ENCODE data around the gene RTL10. TPM values are rescaled to one million over a fixed set of nuclear protein-coding genes. Genes with fewer than 3 reads are reported as not detected.

Gene RTL10
- polyA plus RNA-seq, 3 donors from 2014 or later = 1.5 to 8.1 (median 4.5) TPM

DNA sequence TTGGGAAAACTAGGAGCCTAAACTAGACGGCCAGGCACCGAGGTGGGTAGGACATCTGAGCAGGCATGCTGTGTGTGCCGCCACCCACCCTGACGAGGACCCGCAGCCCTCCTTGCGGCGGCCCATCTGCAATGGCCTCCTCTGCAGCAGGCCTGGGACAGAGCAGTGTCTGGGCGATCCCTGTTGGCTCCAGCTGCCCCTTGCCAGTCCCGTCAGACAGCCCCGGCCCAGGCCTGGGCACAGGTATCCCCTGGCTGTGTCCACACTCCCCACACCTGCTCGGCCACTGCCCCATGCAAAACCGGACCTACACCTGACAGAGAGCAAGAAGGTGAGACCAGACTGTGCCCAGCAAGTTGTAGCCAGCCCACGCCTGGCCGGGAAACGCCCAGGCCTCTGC, 38.7 kb upstream of the RTL10 start:
- Mint-ChIP-seq H3K9me3 (no peaks in the 10 kb centered on the region), H3K27ac (no peak overlapping the region), H3K4me1 (peaks cover 11 to 18% of the 10 kb centered on the region in 2 donors), H3K27me3 (ENCODE audit: low read depth in 3 of 3) (peaks cover 0 to 2% (median 0%) of the 10 kb centered on the region in 3 donors), H3K36me3 (peaks cover 7 to 8% (median 8%) of the 10 kb centered on the region in 3 donors), H3K4me3 (no peak overlapping the region)
- no peak for DNase-seq

DNA sequence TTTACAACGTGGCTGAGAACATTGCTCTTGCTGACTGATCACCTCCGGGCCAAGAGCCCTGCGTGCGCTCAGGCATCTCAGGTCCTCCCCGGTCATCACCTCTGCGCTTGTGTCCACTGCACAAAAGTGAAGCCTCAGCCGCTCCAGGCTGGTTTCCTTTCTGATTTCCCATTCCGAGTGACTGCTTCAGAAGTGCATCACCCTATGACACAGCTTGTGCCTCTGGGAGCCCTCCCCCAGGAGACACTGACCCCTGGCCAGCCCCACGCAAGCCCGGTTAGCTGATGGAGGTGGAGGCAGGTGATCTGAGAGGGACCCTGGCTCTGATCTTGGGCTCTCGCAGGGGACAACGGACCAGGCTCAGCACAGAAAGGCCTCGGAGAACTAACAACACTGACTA, 38.3 kb upstream of the RTL10 start:
- Mint-ChIP-seq H3K4me3 (peak overlapping the region in 1 of 5 donors; percentile 27), H3K27ac (no peak overlapping the region), H3K36me3 (peaks cover 7 to 8% (median 8%) of the 10 kb centered on the region in 3 donors), H3K9me3 (no peaks in the 10 kb centered on the region), H3K4me1 (peaks cover 11 to 18% of the 10 kb centered on the region in 2 donors), H3K27me3 (ENCODE audit: low read depth in 3 of 3) (peaks cover 0 to 2% (median 0%) of the 10 kb centered on the region in 3 donors)
- DNase-seq = no peak

GRCh38 chr22:19892257-19892879, 37.7 kb upstream of the RTL10 start:
- Mint-ChIP-seq H3K9me3 (no peaks in the 10 kb centered on the region), H3K27me3 (ENCODE audit: low read depth in 3 of 3) (peaks cover 0 to 2% (median 0%) of the 10 kb centered on the region in 3 donors), H3K4me1 (peaks cover 11 to 18% of the 10 kb centered on the region in 2 donors), H3K27ac (peak overlapping the region in 3 of 6 donors; percentile 17 to 74 (median 49)), H3K4me3 (peak overlapping the region; percentile 47 to 85 (median 74)), H3K36me3 (peaks cover 7 to 8% (median 8%) of the 10 kb centered on the region in 3 donors)
- no peak for DNase-seq

DNA sequence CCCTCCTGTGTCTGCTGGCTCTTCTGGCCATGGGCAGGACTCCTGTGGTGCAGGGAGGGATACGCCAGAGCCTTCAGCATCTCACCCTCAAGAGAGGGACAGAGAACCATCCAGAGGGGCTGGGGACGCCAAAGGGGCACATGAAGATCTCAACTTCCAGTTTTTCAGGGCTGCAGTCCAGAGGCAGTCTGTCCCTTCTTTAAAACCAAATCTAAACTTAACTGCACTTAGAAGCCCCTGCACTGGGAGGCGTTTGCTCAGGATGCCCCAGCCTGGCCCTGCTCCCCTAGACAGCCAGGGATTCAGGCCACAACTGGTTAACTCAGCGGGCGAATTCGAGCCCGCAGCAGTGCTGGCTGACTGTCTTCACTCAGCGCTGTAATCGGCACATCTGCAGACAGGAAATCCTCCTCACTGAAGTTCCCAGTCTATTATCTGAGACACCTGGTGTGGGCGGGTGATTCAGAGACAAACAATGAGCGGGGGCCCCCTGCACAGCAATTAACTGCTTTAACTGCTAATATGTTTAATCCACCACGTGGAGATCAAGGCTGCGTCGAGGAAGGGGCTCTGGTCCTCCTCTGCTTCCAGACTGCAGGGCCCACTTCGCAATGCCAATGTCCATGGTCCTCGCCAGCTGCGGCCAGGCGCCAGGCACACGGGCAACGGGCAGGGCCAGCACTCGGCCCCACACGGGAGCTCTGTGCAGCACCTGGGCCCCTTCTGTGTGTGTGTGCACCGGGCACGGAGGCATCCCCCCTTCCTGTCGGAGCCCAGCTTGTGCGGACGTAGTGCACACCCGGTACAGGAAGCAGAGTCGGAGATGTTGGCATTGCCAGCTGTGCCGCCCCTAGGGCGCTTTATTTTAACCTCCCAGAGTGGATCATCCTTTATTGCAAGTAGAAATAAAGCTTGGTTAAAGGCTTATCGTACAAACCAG, 36.9 kb upstream of the RTL10 start:
- Mint-ChIP-seq H3K4me1 (peaks cover 11 to 18% of the 10 kb centered on the region in 2 donors), H3K27ac (peak overlapping the region in 4 of 6 donors; percentile 35 to 74 (median 60)), H3K27me3 (ENCODE audit: low read depth in 3 of 3) (peaks cover 0 to 2% (median 0%) of the 10 kb centered on the region in 3 donors), H3K36me3 (peaks cover 7 to 8% (median 8%) of the 10 kb centered on the region in 3 donors), H3K4me3 (peak overlapping the region; percentile 63 to 85 (median 74)), H3K9me3 (no peaks in the 10 kb centered on the region)
- peak; percentile 3 to 26 (median 14) for DNase-seq

DNA sequence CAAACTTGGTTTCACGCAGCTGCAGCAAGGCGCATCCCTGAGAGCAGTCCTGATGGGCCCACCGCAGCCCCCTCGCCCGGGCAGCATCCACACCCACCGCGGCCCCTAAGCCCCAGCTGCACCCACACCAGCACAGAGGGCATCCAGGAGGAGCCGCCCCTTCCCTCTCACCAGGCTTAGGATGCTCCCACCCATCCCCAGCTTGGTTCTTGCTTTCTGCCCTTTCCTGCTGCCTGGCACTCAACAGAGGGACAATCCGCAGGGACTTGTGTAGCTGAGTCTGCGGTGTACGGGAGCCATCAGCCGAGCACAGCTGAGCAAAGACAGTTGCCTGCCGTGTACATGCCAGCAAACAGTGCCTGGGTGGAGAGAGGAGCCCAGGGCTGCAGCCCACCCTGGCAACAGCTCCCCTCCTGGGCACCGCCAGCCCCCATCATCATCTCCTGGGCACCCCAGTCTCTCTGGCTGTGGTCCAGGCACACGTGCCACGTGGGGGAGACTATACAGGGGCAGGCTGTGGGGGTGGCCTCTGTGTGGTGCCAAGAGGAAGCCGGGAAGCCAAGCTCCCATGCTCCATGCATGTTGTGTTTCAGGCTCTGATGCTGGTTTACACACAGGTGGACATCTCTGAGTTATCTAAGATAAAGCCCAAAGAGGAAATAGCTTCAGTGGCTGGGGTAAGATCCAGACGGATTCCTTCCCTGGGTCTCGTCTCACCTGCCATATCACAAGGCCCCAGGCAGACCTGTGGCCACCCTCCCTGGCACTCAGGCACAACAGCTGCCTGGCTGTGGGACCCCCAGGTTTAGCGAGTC, 36.0 kb upstream of the RTL10 start:
- Mint-ChIP-seq H3K4me3 (peak overlapping the region in 3 of 5 donors; percentile 21 to 33 (median 27)), H3K36me3 (peaks cover 7 to 8% (median 8%) of the 10 kb centered on the region in 3 donors), H3K27ac (no peak overlapping the region), H3K27me3 (ENCODE audit: low read depth in 3 of 3) (peaks cover 0 to 2% (median 0%) of the 10 kb centered on the region in 3 donors), H3K4me1 (peaks cover 11 to 18% of the 10 kb centered on the region in 2 donors), H3K9me3 (no peaks in the 10 kb centered on the region)
- no peak for DNase-seq

- Mint-ChIP-seq H3K27me3 (ENCODE audit: low read depth in 3 of 3) (peaks cover 0 to 2% (median 0%) of the 10 kb centered on the region in 3 donors), H3K27ac (peak overlapping the region in 1 of 6 donors; percentile 17), H3K4me3 (no peak overlapping the region), H3K4me1 (peaks cover 11 to 18% of the 10 kb centered on the region in 2 donors), H3K9me3 (no peaks in the 10 kb centered on the region), H3K36me3 (peaks cover 7 to 8% (median 8%) of the 10 kb centered on the region in 3 donors)
- no peak for DNase-seq
These were observed 35.3 kb upstream of the RTL10 start for GRCh38 chr22:19889951-19890350.

GRCh38 chr22:19888131-19888746, 33.6 kb upstream of the RTL10 start:
- Mint-ChIP-seq H3K27me3 (ENCODE audit: low read depth in 3 of 3) (peaks cover 0 to 1% (median 0%) of the 10 kb centered on the region in 3 donors), H3K36me3 (no peaks in the 10 kb centered on the region), H3K4me1 (peaks cover 11 to 18% of the 10 kb centered on the region in 2 donors), H3K9me3 (no peaks in the 10 kb centered on the region), H3K27ac (no peak overlapping the region), H3K4me3 (no peak overlapping the region)
- no peak for DNase-seq

- peaks cover 11 to 15% of the 10 kb centered on the region in 2 donors for H3K4me1 Mint-ChIP-seq
- H3K36me3 Mint-ChIP-seq = no peaks in the 10 kb centered on the region
- no peak overlapping the region for H3K4me3 Mint-ChIP-seq
- peak overlapping the region in 1 of 6 donors; percentile 22 for H3K27ac Mint-ChIP-seq
- H3K27me3 Mint-ChIP-seq (ENCODE audit: low read depth in 3 of 3) = no peaks in the 10 kb centered on the region
- DNase-seq = no peak
- H3K9me3 Mint-ChIP-seq = no peaks in the 10 kb centered on the region
These were observed 32.7 kb upstream of the RTL10 start for GRCh38 chr22:19887256-19887985.

DNA sequence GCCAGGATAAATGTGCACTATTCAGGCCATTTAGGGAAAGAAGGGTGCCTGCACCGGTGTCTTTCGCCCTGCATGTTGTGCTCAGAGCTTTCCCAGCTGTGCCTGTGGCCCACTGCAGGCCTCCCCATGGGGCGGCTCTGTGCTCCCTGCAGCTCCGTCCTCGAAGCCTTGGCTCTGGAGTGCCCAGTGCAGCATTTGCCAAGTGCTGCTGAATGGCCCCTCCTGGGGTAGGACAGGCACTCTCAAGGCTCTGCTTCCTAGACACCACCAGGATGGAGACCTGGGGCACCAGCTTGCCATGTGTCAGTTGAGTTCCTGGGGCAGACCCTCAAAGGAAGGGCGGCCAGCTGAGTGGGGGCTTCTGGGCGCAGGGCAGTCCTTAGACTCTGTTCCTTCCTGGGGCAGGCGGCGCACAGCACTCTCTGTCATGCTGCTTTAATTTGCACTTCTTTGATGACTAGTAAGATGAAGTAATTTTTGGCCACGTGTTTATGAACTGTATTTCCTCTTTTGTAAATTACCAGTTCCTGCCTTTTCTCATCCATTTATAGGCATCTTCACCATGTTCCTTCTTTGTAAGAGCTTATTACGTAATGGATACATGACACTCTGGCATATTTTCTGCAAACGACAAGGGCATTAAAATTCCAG, 32.1 kb upstream of the RTL10 start:
- no peaks in the 10 kb centered on the region for H3K9me3 Mint-ChIP-seq
- no peak for DNase-seq
- no peaks in the 10 kb centered on the region for H3K27me3 Mint-ChIP-seq (ENCODE audit: low read depth in 3 of 3)
- H3K36me3 Mint-ChIP-seq = no peaks in the 10 kb centered on the region
- H3K4me1 Mint-ChIP-seq = peaks cover 6 to 8% of the 10 kb centered on the region in 2 donors
- peak overlapping the region in 1 of 6 donors; percentile 22 for H3K27ac Mint-ChIP-seq
- H3K4me3 Mint-ChIP-seq = no peak overlapping the region

GRCh38 chr22:19885841-19886592, 31.3 kb upstream of the RTL10 start:
- no peak overlapping the region for H3K4me3 Mint-ChIP-seq
- H3K9me3 Mint-ChIP-seq = no peaks in the 10 kb centered on the region
- no peak for DNase-seq
- H3K4me1 Mint-ChIP-seq = peaks cover 0 to 1% of the 10 kb centered on the region in 2 donors
- H3K27ac Mint-ChIP-seq = no peak overlapping the region
- H3K36me3 Mint-ChIP-seq = no peaks in the 10 kb centered on the region
- no peaks in the 10 kb centered on the region for H3K27me3 Mint-ChIP-seq (ENCODE audit: low read depth in 3 of 3)

DNA sequence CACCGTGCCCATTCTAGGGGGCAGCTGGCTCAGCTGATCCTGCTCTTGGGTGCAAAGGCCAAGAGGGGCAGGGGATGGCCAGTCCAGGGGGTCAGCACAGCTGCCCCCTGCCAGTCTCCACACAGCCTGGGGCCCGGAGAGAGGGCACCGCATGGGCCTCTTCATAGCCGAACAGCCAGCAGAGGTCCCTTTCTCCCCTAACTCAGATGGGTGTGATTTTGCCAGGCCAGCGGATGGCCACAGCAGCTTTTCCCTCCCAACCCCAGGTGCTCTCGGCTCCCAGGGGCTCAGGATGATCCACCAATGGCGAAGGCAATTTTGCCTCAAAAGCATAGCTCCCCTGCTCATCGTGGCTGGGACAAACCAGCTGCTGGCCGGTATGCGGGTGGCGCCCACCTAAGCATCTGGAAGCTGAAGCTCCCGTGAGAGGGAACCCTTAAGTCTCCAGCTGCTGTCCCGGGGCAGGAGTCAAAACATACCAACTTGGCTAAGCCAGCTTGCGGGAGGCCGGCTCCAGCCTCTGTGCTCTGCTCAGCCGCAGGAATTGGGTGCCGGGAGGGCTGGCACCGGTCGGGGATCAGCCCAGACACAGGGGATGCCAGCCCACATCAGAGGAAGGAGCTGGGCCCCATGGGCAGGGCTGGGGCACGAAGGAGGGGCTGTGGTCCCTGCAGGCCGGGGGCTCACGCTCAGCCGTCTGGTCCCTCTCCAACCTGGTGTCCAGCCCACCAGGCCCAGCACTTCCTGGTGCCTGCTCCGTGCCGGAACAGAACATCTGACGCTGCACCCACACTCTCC, 30.5 kb upstream of the RTL10 start:
- DNase-seq = no peak
- Mint-ChIP-seq H3K27ac (no peak overlapping the region), H3K9me3 (no peaks in the 10 kb centered on the region), H3K4me3 (no peak overlapping the region), H3K4me1 (peaks cover 0 to 1% of the 10 kb centered on the region in 2 donors), H3K27me3 (ENCODE audit: low read depth in 3 of 3) (no peaks in the 10 kb centered on the region), H3K36me3 (no peaks in the 10 kb centered on the region)

Measured in immature natural killer cell (primary cell).